HepG2 (cell line): Measurements from ENCODE around the gene PRR19. TPM values are rescaled to one million over a fixed set of nuclear protein-coding genes. Genes with fewer than 3 reads are reported as not detected.

Source experiments
- DRAP1 ChIP-seq: IDR thresholded peaks from 2 replicates; pipeline ENCODE4 v1.6.1; 2016; ENCODE audit warnings: missing genetic modification reagents, missing compliant biosample characterization
- FOXK2 ChIP-seq: fragments of 450-650 bp; IDR thresholded peaks from 2 replicates; pipeline ENCODE4 v1.6.1; 2016
- HOXA9 ChIP-seq: sonication (generic); formaldehyde crosslinking; IDR thresholded peaks from 2 replicates; pipeline ENCODE4 v1.8.1; 2022; ENCODE audit warnings: missing genetic modification reagents, mild to moderate bottlenecking, moderate library complexity, borderline replicate concordance
- KIAA2018 ChIP-seq: sonication (generic); formaldehyde crosslinking; IDR thresholded peaks from 2 replicates; pipeline ENCODE4 v1.5.0; 2020; ENCODE audit warnings: mild to moderate bottlenecking, missing genetic modification reagents, borderline replicate concordance
- MTA1 ChIP-seq: sonication (generic); formaldehyde crosslinking; IDR thresholded peaks from 2 replicates; pipeline ENCODE4 v1.4.0; 2020; ENCODE audit warnings: missing genetic modification reagents, mild to moderate bottlenecking, borderline replicate concordance
- MXD1 ChIP-seq: sonication (generic); formaldehyde crosslinking; IDR thresholded peaks from 2 replicates; pipeline ENCODE4 v1.4.0; 2020; ENCODE audit warnings: mild to moderate bottlenecking, missing genetic modification reagents
- NR3C1 ChIP-seq: sonication (generic); formaldehyde crosslinking; IDR thresholded peaks from 2 replicates; pipeline ENCODE4 v1.4.0; 2020; ENCODE audit warnings: missing genetic modification reagents
- ONECUT2 ChIP-seq: sonication (generic); formaldehyde crosslinking; IDR thresholded peaks from 2 replicates; pipeline ENCODE4 v1.4.0; 2020; ENCODE audit warnings: missing genetic modification reagents
- PPARG ChIP-seq: conservative IDR thresholded peaks from 2 replicates; pipeline ENCODE4 v1.6.1; 2016; ENCODE audit warnings: missing biosample characterization, missing genetic modification reagents
- SATB2 ChIP-seq: sonication (generic); formaldehyde crosslinking; IDR thresholded peaks from 2 replicates; pipeline ENCODE4 v1.5.0; 2020; ENCODE audit warnings: missing genetic modification reagents
- SKIL ChIP-seq: sonication (generic); formaldehyde crosslinking; IDR thresholded peaks from 2 replicates; pipeline ENCODE4 v1.8.0; 2022; ENCODE audit warnings: missing genetic modification reagents, mild to moderate bottlenecking, moderate library complexity, borderline replicate concordance
- ZNF329 ChIP-seq: sonication (generic); formaldehyde crosslinking; IDR thresholded peaks from 2 replicates; pipeline ENCODE4 v1.9.0; 2021; ENCODE audit warnings: low read depth, mild to moderate bottlenecking, missing genetic modification reagents
- ZNF335 ChIP-seq: sonication (generic); formaldehyde crosslinking; IDR thresholded peaks from 2 replicates; pipeline ENCODE4 v1.4.0; 2020; ENCODE audit warnings: missing genetic modification reagents
- ZNF460 ChIP-seq: sonication (generic); formaldehyde crosslinking; IDR thresholded peaks from 2 replicates; pipeline ENCODE4 v1.5.1; 2020; ENCODE audit warnings: missing genetic modification reagents, mild to moderate bottlenecking, borderline replicate concordance
- ZNF468 ChIP-seq: sonication (generic); formaldehyde crosslinking; IDR thresholded peaks from 2 replicates; pipeline ENCODE4 v1.8.0; 2022; ENCODE audit warnings: mild to moderate bottlenecking, moderate library complexity, missing genetic modification reagents
- ZNF557 ChIP-seq: sonication (generic); formaldehyde crosslinking; IDR thresholded peaks from 2 replicates; pipeline ENCODE4 v1.4.0; 2020; ENCODE audit warnings: missing genetic modification reagents
- polyA plus RNA-seq, 8 experiments: library from polyadenylated mRNA; depleted of rRNA in 3 of 8; stranded (reverse) in 7 of 8; unstranded in 1 of 8; fragments of >200 nt; fragmentation: Illumina TruSeq in 4 of 8; extraction: Trizol in 4 of 8; gene quantifications; 2 replicates each; pipeline versions ENCODE4 v1.2.1 to v1.2.3, GENCODE V29; 2011 to 2016; ENCODE audit warnings: low read depth in 4 of 8, missing spikeins in 1 of 8, mixed read lengths in 1 of 8; ENCODE audit not compliant: insufficient read depth in 1 of 8
- total RNA-seq, 5 experiments: library from RNA; depleted of rRNA; stranded (reverse); fragments of >200 nt; fragmentation: Illumina TruSeq; extraction: Trizol; gene quantifications; 2 replicates each; pipeline ENCODE4 v1.2.3, GENCODE V29; 2016; ENCODE audit warnings: low read depth in 1 of 5

PRR19 gene
- total and polyA plus RNA-seq, 2 of the 13 experiments (the other 11 are each of a cell fraction or from before 2014, with no cell fraction given), result 0.21 to 0.33 TPM

- TF ChIP-seq KIAA2018 (CRISPR knock-in tag) (no peak), FOXK2 (no peak), ZNF335 (no peak), MTA1 (peak; percentile 77; the same call in 1 of the 2 replicates), NR3C1 (CRISPR knock-in tag) (no peak), DRAP1 (peak; percentile 35; the same call in 1 of the 2 replicates), HOXA9 (CRISPR knock-in tag) (no peak), SATB2 (CRISPR knock-in tag) (0 out of 2 replicates have a peak, but pooled peaks have one; percentile 58), MXD1 (CRISPR knock-in tag) (peak; percentile 93), ONECUT2 (CRISPR knock-in tag) (no peak), ZNF468 (CRISPR knock-in tag) (no peak), PPARG (CRISPR knock-in tag) (no peak), SKIL (no peak), ZNF329 (CRISPR knock-in tag) (no peak; the same call in 1 of the 2 replicates), ZNF557 (CRISPR knock-in tag) (no peak), ZNF460 (CRISPR knock-in tag) (no peak)
These were observed 21.8 kb upstream of the PRR19 start (continued) for GRCh38 chr19:42279902-42280814.
